Measurements from ENCODE around the gene EIF4G3.

DNA sequence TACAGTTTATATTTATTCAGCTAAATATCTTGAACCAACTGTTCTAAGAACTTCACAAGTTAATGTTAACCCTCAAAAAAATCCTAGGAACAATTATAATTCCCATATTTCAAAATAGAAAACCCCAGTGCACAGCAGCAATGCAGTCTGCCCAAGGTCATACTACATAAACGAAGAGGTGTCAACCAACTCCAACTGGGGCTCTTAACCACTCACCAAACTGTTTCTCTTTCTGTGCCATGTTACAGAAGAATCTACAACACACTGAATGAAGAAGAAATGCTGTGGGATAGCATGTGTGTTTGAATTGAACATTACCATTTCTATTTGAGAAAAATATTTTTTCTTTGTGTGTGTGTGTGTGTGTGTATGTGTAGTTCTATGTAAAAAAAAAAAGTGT lies 35.7 kb downstream of the EIF4G3 start:
- TF ChIP-seq, protein P1, sequence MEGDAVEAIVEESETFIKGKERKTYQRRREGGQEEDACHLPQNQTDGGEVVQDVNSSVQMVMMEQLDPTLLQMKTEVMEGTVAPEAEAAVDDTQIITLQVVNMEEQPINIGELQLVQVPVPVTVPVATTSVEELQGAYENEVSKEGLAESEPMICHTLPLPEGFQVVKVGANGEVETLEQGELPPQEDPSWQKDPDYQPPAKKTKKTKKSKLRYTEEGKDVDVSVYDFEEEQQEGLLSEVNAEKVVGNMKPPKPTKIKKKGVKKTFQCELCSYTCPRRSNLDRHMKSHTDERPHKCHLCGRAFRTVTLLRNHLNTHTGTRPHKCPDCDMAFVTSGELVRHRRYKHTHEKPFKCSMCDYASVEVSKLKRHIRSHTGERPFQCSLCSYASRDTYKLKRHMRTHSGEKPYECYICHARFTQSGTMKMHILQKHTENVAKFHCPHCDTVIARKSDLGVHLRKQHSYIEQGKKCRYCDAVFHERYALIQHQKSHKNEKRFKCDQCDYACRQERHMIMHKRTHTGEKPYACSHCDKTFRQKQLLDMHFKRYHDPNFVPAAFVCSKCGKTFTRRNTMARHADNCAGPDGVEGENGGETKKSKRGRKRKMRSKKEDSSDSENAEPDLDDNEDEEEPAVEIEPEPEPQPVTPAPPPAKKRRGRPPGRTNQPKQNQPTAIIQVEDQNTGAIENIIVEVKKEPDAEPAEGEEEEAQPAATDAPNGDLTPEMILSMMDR (IDR thresholded peaks at IDR 0.05), result no peak
- no peak for TF ChIP-seq POLR2A (IDR thresholded peaks at IDR 0.05)

Data from esophagus squamous epithelium (tissue), 4 donors.